AG08395 (cell line): Measurements from ENCODE around the gene PLSCR4.

Experiments used
- DNase-seq: peaks from one replicate; pipeline ENCODE4 v3.0.0; 2012; ENCODE audit warnings: mixed read lengths, low spot score

Gene PLSCR4

DNA sequence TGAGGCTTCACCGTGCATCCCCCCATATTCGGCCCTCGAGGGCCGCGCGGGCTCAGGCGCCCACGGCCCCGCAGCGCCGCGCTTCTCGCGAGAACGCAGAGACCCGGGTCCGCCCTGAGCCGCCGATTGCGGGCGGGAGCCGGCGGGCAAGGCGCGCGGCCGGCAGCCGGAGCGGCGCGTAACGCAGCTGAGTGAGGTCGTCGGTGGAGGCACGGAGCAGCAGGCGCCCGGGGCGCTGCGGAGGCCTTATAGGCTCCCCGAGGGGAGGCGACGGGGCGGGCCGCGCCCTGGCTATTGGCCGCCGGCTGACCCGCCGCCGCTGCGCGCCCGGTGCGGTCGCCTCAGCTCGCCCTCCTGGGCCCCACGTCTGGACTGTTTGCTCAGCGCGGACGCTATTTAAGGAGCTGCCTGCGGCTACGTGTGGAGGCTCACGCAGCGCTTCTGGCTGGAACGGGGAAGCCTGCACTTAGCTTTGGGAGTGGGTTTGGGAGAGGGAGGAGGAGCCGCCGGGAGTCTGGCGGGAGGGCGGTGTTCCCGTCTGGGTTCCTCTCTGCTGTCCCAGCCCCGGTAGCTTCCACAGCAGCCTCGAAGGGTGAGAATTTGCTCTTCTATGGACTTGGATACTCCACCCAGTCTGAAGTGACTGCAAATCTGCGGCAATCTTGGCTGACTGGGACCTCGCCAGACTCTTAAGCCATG lies 89.8 kb downstream of the PLSCR4 start, which contains the start of gene PLOD2:
Gene PLOD2, minus strand, starts transcription at position 221 of the 699 bp plus-strand sequence. Its CDS starts 195 bp downstream, at position 26.
- peak; percentile 69 for DNase-seq

DNA sequence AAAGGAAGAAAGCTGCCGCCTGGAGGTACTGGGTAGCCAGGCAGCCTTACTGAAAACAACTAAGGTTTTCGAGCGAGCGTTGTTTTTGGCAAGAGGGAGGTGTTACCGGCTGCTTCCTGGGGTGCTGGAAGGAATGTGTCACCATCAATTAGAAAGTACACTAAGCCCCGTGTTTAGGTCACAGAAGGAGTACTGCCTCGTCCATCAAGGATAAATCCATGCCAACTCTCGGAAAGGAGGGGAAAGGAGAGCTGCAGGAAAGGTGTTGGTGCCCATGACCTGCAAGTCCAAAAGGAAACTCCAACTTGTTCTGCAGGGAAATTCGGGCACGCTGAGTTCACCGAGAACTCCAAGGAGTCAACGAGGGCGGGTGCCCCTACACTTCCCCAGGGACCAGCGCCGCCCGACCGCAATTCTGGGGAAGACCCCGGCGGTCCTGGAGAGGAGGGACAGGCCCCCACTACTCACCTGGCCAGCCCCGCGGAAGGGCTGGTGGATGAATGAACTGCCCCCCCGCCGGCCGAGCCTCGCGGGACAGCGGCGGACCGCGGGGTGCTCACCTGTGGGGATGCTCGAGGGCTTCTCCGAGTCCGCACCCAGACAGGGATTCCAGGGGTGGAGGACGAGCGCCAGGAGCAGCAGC lies 90.5 kb downstream of the PLSCR4 start:
- peak; percentile 73 for DNase-seq

DNA sequence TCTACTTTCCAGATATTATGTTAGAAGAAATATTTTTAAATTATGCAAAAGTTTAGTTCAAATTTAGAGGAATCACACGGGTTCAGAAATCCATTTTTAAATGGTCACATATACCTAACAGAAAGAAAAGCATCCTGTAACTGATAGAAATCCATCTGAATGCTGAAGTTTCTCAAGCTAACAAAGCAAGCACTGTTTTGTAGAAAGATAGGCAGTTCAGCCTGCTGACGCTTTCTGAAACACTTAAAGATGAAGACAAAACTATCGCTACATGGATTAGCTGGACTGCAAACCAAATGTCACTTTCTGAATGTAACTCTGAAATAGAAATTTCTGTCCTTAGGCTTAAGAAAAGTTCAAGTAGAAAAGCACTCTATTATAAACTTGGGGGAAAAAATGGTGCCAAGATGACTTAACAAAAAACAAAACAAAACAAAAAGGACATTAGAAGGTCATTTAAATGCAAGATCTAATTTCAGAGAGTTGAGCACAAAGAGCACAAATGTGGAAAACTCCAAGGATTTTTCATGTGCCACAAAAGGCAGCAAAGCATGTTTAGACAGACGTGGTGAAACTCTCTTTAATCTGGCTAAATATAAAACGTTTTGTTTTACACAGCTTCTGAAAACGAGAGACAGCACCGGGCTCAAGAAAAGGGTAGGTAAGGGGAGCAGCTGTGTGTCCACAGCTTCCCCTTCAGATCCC lies 91.1 kb downstream of the PLSCR4 start:
- DNase-seq: no peak

DNA sequence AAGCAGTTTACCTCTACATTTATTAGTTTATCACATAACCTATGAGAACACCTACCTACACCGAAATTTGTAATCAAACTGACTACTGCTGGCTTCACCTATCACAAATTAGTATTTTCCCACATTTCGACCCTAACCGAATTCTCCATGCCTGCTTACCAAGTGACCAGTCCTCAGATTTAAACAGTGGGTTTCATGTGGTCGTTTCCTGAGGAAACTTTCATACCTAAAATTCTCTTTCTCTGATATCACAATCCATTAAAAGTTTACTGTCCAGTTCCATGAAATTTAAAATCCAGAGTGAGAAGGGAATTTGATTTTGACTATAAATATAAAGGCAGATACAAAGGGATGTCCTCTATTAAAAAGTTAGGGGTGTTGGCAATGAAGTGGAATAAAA lies 91.9 kb downstream of the PLSCR4 start:
- no peak for DNase-seq

DNA sequence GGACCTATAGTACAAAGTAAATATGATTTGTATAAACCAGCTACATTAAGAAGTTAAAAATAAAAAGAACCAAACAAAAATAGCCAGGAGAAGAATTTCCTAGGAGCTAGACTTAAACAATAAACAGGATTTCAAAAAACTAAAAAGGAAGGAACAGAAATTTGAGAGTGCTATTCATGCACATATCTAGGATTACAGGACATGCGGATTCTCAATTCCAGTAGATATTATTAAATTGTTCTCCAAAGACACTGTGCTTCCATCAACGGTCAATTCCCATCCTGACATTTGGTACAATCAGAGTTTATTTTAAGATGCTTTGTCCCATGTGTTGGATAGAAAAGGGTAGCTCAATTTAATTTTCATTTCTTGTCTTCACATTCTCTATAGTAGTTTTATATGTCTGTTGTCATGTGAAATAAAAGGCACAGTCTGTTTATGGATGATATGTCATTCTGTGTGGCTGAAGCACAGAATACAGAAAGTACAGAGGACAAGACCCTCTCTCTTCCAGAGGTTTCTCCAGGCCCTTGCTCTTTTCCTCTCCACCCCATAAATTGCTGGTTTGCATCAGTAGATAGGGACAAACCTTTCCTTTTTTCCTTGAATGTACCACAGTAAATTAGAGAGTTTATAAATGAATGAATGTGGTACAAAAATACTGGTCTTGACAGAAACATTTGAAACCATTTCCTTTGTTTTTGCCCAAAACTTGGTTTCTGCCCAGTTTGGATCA lies 93.4 kb downstream of the PLSCR4 start:
- DNase-seq: no peak

DNA sequence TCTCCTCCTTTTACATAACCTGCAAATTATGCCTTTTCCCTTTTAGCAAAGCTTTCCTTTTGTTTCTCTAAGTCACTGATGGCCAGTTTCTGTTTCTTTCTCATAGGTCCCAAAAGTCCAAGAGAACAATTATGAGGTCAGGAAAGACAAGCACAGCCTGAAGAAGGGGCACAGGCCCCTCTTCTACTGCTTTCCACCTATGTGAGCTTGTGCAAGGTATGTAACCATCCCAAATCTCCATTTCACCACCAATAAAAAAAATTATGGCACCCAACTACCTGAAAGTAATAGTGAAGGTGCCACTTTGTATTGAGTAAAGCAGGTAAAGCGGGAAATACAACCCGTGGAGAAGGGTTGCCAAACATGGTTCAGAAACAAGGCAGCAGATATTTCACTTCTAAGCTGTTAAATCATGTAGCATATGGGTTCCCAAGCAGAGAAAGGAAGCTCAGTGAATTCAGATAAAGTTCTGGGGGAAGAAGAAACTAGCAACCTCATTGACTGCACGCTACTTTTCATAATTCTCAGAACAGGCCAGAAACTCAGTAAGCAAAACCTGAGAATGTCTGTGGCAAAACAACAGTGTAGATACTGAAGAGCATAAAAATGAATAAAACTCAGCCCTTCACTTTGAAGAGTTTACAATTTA lies 94.1 kb downstream of the PLSCR4 start:
- no peak for DNase-seq

DNA sequence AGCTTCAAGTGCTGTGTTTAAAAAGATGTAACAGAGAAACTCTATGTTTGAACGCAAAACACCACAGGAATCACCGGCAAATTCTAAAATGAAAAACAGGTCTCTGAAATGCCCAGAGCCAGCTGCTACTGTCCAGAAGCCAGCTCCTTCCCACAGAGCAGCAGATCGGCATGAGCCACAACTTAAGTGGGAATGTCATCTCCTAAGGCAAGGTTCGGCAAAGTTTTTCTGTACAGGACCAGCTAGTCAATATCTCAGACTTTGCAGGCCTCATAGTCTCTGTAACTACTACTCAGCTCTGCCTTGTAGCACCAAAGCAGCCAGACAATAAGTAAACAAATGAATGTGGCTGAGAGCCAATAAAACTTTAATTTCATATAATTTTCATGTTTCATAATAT lies 94.8 kb downstream of the PLSCR4 start:
- DNase-seq: peak; percentile 52

DNA sequence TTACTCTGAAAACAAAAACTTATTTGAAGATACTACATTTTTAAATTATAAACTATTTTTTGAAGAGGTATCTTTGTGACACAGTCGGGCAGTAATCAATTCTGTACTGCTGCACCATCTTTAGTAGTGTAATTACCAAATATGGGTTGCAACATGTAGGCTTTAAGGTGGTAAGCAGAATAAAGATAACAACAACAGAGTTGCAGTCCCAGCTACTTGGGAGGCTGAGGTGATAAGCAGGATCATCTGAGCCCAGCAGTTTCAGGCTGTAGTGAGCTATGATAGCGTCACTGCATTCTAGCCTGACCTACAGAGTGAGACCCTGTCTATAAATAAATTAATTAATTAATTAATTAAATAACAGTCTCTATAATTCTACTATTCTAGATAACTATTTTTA lies 95.9 kb downstream of the PLSCR4 start:
- DNase-seq: no peak

DNA sequence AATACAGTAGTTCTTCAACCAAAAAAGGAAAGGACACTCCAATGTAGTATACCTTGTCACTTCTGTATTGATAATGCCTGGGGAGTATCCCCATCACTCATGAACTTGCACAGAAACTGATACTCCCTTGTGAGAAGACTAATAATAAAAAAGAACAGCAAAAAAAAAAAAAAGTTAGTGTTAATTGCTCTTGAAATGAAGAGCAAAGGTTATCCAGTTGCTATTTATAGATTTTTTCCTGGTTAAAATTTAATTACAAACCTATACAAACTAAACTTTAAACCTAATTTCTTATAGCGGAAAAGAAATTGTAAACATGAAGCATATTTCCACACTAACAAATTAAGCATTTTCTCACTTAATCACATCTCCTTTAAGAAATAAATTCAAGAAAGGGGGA lies 96.6 kb downstream of the PLSCR4 start:
- no peak for DNase-seq

DNA sequence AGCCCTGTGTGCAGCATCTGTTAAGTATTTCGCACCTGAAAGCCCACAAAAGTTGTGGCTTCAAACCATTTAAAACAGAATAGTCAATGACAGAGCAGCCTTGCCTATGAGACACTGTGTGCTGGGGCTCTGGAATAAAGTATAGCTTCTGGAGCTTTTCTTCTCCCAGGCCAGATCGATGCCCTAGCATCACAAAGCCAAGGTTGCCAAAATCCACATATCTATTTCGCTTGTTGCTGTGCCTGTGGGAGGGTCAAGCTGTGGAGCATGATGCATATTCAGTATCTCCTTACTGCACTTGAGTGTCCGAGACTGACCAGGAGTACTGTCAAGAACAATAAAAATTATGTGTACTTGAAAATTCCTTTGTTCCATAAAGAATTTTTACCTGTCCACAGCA lies 97.5 kb downstream of the PLSCR4 start:
- DNase-seq: no peak

DNA sequence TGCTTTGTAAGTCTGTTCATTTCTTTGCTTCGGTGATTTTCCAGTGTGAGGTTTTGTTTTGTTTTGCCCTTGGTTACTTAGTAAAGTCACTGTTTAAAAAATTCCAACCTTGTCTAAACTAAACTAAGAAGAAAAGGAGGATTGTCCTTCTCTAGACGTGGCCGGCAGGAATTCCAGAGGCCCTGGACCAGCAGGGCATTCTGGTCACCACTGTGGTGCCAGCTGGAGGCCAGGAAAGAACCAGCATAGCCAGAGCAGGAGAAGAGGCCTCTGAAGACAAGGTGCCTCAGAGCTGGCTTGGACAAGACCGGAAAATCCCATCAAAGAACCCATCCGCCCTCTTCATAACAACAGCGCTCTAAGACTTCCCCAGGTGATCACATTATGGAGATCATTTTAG lies 98.1 kb downstream of the PLSCR4 start:
- DNase-seq: no peak

DNA sequence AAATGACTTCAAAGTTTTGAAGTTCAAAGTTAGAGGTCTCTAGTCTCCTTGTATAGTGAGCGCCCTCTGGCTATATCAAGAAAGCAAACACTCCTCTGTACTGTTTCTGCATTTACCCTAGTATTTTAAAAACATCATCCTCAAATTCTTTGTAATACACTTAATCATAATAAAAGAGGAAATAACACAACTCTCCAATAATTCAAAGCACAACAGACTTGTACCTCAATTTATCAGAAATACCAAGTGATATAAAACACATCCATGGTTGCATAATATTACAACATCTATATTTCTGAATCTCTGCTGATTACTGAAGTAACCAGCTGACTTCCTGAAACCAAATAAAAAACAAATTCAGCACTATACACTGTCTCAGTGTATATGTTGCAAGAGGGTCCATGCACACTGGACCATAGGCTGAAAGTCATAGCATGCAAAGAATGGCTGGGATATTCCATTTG lies 102.4 kb downstream of the PLSCR4 start:
- no peak for DNase-seq

DNA sequence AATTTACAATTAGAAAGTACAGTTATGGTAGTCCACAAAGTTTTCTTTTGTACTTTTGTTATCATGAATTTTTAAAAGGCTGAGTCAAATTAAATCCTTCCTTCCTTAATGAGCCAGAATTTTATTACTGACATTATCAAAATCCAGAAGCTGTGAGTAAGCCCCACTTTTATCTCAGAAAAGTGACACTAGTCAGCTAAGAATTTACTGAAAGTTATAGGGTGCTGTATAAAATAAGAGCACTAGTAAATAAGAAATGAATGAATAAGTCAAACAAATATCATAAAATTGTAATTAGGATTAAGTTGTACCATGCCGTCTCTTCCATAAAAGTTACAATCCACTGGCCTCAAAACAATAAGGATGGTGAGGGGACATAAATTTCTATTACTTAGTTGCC lies 105.3 kb downstream of the PLSCR4 start:
- DNase-seq: no peak

DNA sequence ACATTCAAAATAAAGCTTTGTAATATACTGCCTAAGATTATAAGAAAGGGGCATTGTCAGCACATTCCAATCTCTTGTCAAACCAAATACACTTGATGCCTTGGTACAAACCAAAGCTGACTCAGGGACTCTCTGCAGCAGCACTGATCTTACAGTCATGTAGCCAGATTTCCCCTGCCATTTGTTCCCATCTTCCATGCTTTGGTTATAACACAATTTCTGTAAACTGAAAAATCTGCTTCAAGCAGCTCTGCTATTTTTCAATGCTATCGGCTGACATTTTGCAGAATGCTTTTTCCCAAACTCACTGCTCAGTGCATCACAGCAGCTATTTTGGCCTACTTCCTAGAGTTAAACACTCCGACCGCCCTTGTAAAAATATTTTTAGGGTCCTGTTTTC lies 108.1 kb downstream of the PLSCR4 start:
- DNase-seq: peak; percentile 43
